Measurements from ENCODE around the gene RASL12.
"Not testable (repeated sequence)": the region's sequence is repeated elsewhere in the genome, so short reads cannot be mapped to it uniquely, and the experiment has no call there.

The RASL12 gene

DNA sequence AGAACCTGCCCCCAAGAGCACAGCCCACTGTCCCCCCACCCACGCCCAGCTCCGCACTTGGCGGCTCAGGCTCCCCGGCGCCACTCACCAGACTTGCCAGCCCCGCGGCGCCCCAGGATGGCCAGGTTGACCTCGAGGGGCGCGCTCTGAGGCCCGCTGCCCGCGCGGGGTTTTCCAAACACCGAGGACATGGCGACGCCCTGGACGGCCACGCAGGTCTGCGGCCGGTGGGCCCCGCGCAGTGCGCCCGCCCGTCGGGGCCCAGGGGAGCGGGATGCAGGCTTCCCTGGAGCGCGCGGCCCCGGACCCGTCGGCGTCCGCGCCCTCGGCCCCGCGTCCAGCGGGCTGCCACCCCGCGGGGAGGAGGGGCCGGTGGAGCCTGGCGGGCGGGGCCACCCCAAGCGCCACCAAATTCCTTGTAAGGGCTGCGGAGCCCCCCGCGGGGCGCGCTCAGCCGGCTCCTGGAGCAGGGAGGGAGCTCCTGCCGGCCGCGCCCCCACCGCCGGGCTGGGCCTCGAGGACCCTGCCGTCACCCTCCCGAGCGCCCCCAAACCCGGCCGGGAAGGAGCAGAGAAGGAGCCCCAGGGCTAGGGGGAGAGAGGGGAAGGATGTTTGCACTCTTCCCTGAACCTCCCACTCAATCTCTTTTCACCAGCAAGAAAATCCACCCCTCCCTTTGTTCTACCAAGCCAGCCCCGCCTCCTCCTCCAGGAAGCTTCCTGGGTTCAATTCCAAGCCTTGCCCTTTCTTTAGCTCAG, at the start of gene RASL12:
RASL12 (minus strand) TSS at position 347 of the 758 bp plus-strand sequence; CDS start at position 191, 156 bp downstream.
- DNase-seq = no peak

DNA sequence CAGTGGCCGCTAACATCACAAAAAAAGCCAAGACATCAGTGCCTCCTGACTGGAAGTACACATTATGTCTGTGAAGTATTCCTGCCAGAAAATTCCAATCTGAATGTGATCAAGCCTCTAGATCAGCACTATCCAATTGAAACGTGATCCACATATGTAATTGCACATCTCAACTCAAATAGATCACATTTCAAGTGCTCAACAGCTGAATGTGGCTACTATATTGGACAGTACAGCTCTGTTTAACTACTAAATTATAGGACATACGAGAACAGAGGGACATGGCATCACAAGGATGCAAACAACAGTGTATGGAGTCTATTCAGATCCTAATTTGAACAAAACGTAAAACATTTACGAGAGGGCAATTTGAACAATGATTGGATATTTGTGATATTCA, 47.8 kb upstream of the RASL12 start:
- no peak for DNase-seq

GRCh38 chr15:65115086-65115485, 47.3 kb upstream of the RASL12 start, which contains the start of gene UBAP1L:
UBAP1L (minus strand) TSS chr15:65115200; CDS start chr15:65106215, 8,985 bp downstream.
- DNase-seq = no peak

DNA sequence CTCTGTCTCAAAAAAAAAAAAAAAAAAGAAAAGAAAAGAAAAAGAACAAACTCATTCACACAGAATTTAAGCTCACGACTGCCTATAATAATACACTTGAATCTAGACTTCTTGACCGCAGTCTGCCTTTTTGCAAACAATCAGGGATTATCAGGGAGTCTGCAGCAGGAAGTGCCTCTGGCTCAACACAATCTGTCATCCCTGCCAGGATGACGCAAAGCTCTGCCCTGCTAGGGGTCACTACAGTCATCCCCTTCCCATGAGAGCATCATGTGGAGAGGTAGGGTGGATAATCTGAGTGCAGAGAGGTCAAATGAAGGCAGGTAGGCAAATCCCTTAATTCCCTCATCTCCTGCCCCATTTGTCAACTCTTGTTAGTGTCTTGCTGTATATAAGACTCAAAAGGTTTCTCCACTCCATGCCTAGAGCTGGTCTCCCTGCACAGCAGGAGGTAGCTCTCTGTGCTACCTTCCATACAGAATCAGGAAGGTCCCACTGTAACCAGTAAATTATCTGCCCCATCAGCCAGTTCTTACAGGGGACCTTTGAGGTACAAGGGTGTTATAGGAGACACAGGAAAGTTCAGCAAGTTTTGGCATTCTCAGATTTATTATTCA, 43.0 kb upstream of the RASL12 start:
- no peak for DNase-seq

DNA sequence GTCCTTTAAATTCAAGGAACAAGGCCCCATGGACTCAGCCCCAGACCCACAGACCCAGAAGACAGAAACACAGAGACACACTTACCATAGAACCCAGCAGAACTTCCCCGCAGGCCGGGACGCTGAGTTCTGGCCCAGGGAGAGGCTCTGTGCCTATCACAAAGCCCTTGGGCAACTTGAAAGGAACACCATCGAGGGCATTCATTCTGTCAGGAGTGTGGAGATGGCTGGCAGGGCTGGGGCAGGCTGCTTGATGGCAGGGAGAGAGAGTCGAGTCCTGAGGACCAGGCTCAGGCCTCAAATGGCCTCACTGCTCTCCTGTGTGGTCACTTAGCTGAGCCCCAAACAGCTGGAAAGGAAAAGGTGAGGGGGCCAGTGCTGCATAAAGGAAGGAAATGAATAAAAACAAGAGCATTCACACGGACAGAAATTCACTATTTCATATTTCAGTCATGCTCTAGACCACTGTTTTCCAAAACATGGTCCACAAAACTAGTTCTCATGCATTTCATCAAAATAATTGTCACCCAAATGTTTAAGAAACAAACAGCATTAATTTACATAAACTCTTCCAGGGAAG, 38.3 kb upstream of the RASL12 start:
- DNase-seq = no peak

DNA sequence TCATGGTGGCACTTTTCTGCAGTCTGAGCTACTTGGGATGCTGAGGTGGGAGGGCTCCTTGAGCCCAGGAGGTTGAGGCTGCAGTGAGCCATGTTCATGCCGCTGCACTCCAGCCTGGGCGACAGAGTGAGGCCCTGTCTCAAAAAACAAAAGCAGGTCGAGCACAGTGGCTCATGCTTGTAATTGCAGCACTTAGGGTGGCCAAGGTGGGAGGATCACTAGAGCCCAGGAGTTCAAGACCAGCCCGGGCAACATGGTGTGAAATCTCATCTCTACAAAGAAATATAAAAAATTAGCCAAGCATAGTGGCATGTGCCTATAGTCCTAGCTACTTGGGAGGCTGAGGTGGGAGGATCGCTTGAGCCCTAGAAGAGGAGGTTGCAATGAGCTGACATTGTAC, 37.2 kb upstream of the RASL12 start:
- no peak for DNase-seq

GRCh38 chr15:65102912-65103311, 35.1 kb upstream of the RASL12 start:
- DNase-seq = no peak

GRCh38 chr15:65101891-65102708, 34.3 kb upstream of the RASL12 start:
- DNase-seq = no peak

- peak; percentile 78 for DNase-seq
Measured at GRCh38 chr15:65101411-65101890, 33.7 kb upstream of the RASL12 start.

DNA sequence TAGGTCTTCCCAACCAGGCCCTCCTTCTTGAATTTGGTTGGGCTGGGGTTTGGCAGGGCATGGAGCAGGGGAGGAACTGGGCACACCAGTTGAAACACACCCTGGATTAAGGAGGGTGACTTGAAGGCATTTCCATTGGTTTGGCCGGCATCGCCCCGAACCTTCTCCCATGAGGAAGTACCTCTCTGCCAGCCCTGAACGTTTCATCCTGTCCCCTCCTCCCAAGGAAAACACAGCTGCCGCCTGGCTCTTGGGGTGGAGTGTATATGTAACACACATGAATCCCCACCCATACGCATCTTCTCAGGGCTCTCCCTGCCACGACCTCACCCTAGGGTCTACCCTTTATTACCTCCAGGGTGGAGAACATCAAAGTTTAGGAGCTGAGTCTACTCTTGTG, 32.7 kb upstream of the RASL12 start:
- DNase-seq = no peak

DNA sequence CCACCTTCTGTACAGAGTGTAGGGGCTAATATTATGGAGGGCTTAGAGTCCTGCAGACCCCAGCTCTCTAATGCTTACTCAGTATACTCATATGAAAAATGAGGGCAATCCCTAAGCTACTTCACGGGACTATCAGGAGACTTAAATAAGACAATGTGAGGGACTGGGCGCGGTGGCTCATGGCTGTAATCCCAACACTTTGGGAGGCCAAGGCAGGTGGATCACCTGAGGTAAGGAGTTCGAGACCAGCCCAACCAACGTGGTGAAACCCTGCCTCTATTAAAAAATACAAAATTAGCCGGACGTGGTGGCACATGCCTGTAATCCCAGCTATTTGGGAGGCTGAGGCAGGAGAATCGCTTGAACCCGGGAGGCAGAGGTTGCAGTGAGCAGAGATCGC, 32.0 kb upstream of the RASL12 start:
- DNase-seq = not testable (repeated sequence)

- DNase-seq = no peak
Measured at GRCh38 chr15:65099336-65099735, 31.5 kb upstream of the RASL12 start.

DNA sequence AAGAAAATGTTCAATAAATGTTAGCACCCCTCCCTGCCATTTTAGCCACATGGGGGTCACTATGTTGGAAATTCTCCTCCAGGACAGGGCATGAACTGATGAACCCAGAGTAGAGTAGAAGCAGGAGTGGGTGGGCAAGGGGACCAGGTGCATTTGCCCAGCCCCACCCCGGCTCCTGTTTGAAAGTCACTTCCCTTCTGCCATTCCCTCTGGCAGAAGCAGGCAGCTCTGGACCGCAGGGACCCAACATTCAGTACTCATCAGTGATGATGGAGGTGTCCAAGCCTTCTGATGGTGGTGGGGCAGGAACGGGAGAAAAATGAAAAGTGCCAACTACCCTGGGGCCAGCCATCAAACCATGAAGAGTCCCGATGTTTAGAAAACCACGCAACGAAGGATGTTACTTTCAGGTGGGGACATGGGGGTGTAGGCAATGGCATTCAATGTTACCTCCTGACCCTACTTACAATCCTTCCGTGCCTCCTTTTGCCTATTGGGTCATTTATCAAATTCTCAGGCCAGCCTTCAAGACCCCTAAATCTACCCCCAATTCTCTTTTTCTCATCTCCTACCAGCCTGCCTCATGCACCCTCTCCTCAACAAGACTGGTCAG, 30.0 kb upstream of the RASL12 start:
- DNase-seq = no peak

DNA sequence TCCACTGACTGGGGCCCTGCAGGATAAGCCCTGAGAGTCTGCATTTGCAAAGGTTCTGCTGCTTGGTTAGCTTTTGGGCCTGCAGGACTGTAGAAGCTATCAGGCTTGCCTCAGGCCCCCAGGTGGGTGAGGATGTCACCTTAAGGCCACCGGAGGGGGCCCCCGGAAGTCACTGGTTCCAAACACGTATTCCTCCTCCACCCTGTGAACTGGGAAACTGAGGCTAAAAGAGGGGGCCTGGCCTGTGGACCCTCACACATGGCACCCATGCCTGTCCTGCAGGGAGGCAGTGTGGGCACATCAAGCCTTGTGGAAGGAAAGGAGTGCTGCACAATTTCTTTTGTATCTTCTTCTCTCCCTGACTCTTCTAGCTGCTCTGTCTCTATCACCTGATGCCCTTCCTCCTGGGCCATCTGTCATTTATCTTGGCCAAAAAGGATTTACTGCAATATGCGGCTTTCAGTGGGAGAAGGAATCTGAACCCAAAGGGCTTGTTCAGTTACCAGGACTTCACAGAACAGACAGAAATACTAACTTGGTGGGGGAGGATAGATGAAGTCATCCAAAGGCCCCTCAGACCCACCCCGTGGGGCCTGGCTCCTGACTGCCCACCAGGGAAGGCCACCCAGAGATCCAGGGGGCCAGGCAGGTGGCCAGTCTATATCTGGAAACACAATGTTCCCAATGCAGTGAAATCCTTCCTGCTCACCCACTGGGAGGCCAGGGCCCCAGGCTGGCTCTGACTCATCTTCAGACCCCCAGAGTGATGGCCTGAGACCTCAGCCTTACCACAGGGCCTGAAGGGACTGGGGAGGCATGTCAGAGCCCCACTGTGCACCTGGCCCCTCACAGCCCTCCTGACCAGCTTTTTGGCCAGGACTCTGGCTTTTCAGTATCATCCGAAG, 28.9 kb upstream of the RASL12 start:
- DNase-seq = no peak

- DNase-seq = no peak
Measured at GRCh38 chr15:65095747-65096104, 27.9 kb upstream of the RASL12 start.

DNA sequence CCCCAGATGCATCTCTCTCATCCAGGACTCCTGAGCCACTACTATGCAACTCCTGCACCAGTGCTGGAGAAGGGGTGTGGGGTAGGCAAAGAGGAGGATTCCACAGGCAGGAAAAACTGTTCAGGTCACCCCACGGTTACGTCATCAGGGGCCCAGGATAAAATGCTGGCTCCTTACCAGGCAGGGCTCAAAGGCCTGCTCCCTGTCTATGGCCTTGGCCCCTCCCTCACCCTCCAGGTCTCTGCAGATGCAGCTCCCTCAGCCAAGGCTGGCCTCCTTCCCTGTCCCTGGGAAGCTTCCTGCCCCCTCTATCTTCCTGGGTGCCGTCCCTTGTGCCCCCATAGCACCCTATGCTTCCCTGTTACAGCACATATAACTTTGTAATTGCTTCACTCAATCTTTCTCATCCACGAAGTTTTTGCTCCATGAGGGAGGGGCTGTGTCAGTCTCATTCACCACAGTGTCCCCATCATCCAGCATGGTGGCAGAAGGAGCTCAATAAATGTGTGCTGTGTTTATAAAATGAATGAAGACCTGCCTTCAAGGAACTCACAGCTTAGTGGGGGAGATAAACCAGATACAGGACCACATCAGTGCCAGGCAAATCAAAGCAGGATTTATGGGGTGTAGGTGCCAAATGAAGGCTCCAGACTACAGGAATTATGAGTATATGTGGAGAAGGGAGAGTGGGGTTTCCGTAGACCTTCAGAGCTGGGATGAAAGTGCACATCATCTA, 27.4 kb upstream of the RASL12 start:
- no peak for DNase-seq

- no peak for DNase-seq
Measured at GRCh38 chr15:65094294-65094995, 26.7 kb upstream of the RASL12 start.

GRCh38 chr15:65093793-65094170, 26.0 kb upstream of the RASL12 start:
- not testable (repeated sequence) for DNase-seq

DNA sequence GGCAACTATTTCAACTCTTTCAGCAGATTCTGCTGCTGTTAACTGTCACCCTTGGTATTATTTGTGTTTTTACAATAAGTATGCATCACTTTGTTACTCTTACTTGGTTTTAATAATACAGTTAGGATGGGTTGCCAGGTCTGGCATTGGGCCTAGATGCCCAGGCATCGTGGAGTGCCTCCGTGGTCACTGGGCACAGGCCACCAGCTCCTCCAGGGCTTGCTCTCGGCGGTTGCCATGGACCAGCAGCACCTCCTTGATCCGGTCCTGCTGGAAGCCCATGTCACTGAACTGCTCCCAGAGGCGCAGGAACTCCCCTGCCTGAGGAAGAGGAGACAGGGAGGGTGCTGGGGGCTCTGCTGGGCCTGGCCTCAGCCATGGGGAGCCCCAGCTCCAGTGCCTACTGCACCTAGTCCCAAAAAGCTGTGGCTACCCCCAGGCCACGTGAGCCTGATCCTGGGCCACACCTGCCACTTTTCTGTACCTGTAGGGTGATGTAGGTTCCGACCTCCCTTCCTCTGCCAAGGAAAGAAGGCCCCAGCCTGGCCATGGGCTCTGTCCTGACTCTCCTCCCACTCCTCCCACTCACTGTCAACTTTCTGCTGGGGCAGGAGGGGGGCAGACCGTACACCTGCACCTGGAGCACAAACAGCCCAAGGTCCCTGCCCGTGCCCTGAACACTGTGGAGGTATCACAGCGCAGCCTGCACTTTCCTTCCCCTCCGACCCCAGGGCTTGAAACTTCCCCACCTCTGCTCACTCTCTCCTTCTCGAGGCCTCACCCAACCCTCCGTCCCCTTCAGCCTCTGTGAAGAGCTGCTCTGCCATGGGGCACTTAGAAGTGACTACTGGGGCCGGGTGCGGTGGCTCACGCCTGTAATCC, 25.4 kb upstream of the RASL12 start:
- no peak for DNase-seq

Data from hematopoietic multipotent progenitor cell treated with erythropoietin and hydrocortisone succinate and interleukin-3 and kit ligand, for 6 days (in vitro differentiated cells).